ENCODE measurements around the gene EDAR.

Gene EDAR

GRCh38 chr2:109030870-109031475 lies 42.0 kb upstream of the EDAR start:
- TF ChIP-seq, protein P1, sequence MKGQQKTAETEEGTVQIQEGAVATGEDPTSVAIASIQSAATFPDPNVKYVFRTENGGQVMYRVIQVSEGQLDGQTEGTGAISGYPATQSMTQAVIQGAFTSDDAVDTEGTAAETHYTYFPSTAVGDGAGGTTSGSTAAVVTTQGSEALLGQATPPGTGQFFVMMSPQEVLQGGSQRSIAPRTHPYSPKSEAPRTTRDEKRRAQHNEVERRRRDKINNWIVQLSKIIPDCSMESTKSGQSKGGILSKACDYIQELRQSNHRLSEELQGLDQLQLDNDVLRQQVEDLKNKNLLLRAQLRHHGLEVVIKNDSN (IDR thresholded peaks at IDR 0.05), result no peak
- TF ChIP-seq CEBPB (IDR thresholded peaks at IDR 0.05), result no peak
- TF ChIP-seq EP300 (IDR thresholded peaks at IDR 0.05; ENCODE audit: borderline replicate concordance), result no peak
- no peak for TF ChIP-seq NFIC (IDR thresholded peaks at IDR 0.05)
- TF ChIP-seq CREB1 (IDR thresholded peaks at IDR 0.05; ENCODE audit: low read depth), result no peak
- TF ChIP-seq RAD21 (IDR thresholded peaks at IDR 0.05; ENCODE audit: low read depth), result no peak
- no peak for TF ChIP-seq MAX (IDR thresholded peaks at IDR 0.05)
- no peak for TF ChIP-seq TAF1 (IDR thresholded peaks at IDR 0.05; ENCODE audit: low read depth)
- TF ChIP-seq FOXM1 (IDR thresholded peaks at IDR 0.05; ENCODE audit: borderline replicate concordance, low read depth), result no peak

DNA sequence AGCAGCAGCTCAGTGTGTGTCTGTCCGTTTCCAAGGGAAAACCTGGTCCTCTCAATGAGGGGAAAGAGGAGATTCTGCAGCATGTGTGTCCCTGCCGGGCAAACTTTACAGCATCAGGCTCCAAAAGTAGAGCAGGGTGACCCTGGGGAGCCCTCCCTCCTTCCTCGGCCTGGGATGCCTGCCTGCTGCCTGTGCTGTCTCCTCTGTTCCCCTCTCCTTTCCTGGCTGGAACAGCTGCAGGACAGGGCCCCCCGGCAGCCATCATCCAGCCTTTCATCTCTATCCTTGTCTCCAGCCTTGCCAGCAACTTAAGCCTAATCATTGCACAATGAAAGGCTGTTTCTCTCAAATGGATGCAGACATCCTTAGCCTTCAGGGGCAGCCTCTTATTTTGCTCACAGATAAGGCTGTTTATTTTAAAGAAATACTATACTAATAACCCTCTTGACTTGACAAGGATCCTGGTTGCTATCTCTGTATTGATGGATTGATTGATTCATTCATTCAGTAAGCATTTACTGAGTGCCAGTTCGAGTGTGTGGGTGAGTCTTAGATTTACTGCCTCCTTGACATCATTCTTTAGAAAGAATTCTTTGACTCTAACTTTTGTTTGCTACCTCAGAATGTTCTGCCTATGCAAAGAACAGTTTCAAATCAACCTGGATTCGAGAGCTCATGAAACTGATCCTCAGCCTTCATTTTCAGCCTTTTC lies 40.6 kb upstream of the EDAR start:
- no peak for TF ChIP-seq CEBPB (IDR thresholded peaks at IDR 0.05)
- TF ChIP-seq TAF1 (IDR thresholded peaks at IDR 0.05; ENCODE audit: low read depth), result no peak
- TF ChIP-seq MAX (IDR thresholded peaks at IDR 0.05), result no peak
- TF ChIP-seq, protein P1 (IDR thresholded peaks at IDR 0.05), result no peak
- TF ChIP-seq EGR1 (IDR thresholded peaks at IDR 0.05), result no peak
- no peak for TF ChIP-seq FOXM1 (IDR thresholded peaks at IDR 0.05; ENCODE audit: borderline replicate concordance, low read depth)
- no peak for TF ChIP-seq REST (IDR thresholded peaks at IDR 0.05; ENCODE audit: low read depth)
- TF ChIP-seq NFIC (IDR thresholded peaks at IDR 0.05), result no peak
- TF ChIP-seq EP300 (IDR thresholded peaks at IDR 0.05; ENCODE audit: borderline replicate concordance), result no peak
- no peak for TF ChIP-seq TCF12 (IDR thresholded peaks at IDR 0.05; ENCODE audit: low read depth)
- no peak for TF ChIP-seq ZBTB7A (IDR thresholded peaks at IDR 0.05; ENCODE audit: low read depth)

DNA sequence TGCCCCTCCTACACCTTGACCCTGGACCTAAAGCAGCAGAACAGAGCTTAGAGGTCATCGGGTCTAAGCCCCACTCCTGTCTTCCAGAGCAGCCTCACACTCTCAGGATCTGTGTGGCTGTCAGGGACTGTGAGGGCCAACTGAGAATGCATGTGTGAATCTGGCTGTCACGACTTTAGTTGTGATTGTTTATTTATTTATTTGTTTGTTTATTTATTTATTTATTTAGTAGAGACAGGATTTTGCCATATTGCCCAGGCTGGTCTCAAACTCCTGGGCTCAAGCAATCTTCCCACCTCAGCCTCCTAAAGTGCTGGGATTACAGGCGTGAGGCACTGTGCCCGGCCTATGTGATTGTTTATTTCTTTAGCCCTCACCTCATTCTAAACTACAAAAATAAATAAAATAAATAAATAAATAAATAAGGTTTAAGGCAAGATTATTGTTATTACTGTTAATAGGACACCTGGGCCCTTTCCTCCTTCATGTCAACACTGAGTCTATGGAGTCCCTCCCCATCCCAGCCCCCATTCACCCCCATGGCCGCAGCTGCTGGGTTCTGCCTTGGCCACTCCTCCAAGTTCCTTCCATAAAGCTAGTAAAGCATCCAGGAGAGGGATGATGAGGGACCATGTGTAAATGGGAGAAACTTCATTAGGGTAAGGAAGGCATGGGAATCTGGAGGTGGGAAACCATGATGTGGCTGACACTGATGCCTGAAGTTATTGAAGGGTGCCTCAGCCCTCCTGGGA lies 39.9 kb upstream of the EDAR start:
- TF ChIP-seq FOXM1 (IDR thresholded peaks at IDR 0.05; ENCODE audit: borderline replicate concordance, low read depth) (no peak), CREB1 (IDR thresholded peaks at IDR 0.05; ENCODE audit: low read depth) (no peak), NFIC (IDR thresholded peaks at IDR 0.05) (no peak), EGR1 (IDR thresholded peaks at IDR 0.05) (no peak), EP300 (IDR thresholded peaks at IDR 0.05; ENCODE audit: borderline replicate concordance) (no peak), TEAD4 (IDR thresholded peaks at IDR 0.05) (no peak), YY1 (IDR thresholded peaks at IDR 0.05; ENCODE audit: low read depth) (no peak), REST (IDR thresholded peaks at IDR 0.05; ENCODE audit: low read depth) (no peak), MAX (IDR thresholded peaks at IDR 0.05) (no peak), TCF12 (IDR thresholded peaks at IDR 0.05; ENCODE audit: low read depth) (no peak), RAD21 (IDR thresholded peaks at IDR 0.05; ENCODE audit: low read depth) (no peak), CEBPB (IDR thresholded peaks at IDR 0.05) (no peak), ZBTB7A (IDR thresholded peaks at IDR 0.05; ENCODE audit: low read depth) (no peak), TAF1 (IDR thresholded peaks at IDR 0.05; ENCODE audit: low read depth) (no peak)

DNA sequence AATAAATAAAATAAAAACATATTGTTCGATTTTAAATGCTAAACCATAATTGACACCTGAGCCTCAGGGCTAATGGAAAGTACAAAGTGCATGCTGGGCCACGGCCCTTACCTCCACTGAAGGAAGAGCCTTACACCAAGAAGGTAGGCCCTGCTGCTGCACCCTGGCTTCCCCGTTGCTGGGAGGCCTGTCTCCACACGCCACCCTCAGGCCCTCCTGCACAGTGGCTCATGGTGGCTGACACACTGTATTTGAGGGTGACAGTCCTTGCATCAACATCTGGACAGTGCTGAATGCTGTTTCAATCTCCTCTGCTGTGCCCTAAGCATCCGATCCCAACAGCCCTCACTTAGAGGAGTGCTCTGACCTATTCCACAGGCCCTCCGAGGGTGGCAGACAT lies 39.3 kb upstream of the EDAR start:
- TF ChIP-seq RAD21 (IDR thresholded peaks at IDR 0.05; ENCODE audit: low read depth) (no peak), TAF1 (IDR thresholded peaks at IDR 0.05; ENCODE audit: low read depth) (no peak), TEAD4 (IDR thresholded peaks at IDR 0.05) (no peak), CEBPB (IDR thresholded peaks at IDR 0.05) (no peak), YY1 (IDR thresholded peaks at IDR 0.05; ENCODE audit: low read depth) (no peak), REST (IDR thresholded peaks at IDR 0.05; ENCODE audit: low read depth) (no peak), NFIC (IDR thresholded peaks at IDR 0.05) (no peak), ZBTB7A (IDR thresholded peaks at IDR 0.05; ENCODE audit: low read depth) (no peak), TCF12 (IDR thresholded peaks at IDR 0.05; ENCODE audit: low read depth) (no peak), FOXM1 (IDR thresholded peaks at IDR 0.05; ENCODE audit: borderline replicate concordance, low read depth) (no peak), CREB1 (IDR thresholded peaks at IDR 0.05; ENCODE audit: low read depth) (no peak), EGR1 (IDR thresholded peaks at IDR 0.05) (no peak), MAX (IDR thresholded peaks at IDR 0.05) (no peak), EP300 (IDR thresholded peaks at IDR 0.05; ENCODE audit: borderline replicate concordance) (no peak)
- TF ChIP-seq, protein P1 (IDR thresholded peaks at IDR 0.05), result no peak

Data from Ishikawa (cell line).